K562 (cell line): ENCODE data around the gene MAB21L3. TPM values are rescaled to one million over a fixed set of nuclear protein-coding genes. Genes with fewer than 3 reads are reported as not detected.

Experiments
- CREM ChIP-seq: IDR thresholded peaks from 2 replicates; pipeline ENCODE4 v1.6.1; 2014; ENCODE audit warnings: antibody characterized with exemption, low read depth
- ETV5 ChIP-seq: sonication (generic); formaldehyde crosslinking; IDR thresholded peaks from 2 replicates; pipeline ENCODE4 v1.4.0; 2020; ENCODE audit warnings: low read depth, mild to moderate bottlenecking, missing genetic modification reagents
- HBP1 ChIP-seq: fragments of 450-650 bp; formaldehyde crosslinking; IDR thresholded peaks from 2 replicates; pipeline ENCODE4 v1.4.0; 2022; ENCODE audit warnings: missing genetic modification characterization
- HMGN3 ChIP-seq: IDR thresholded peaks from 2 replicates; pipeline ENCODE4 v1.6.1; 2011; ENCODE audit warnings: borderline replicate concordance, low read depth, mild to moderate bottlenecking, mixed read lengths, low read length; ENCODE audit not compliant: insufficient read length; ENCODE audit errors: extremely low read depth
- NFXL1 ChIP-seq: fragments of 450-650 bp; formaldehyde crosslinking; IDR thresholded peaks from 2 replicates; pipeline ENCODE4 v1.4.0; 2021; ENCODE audit warnings: mild to moderate bottlenecking
- PHF21A ChIP-seq: fragments of 450-650 bp; IDR thresholded peaks from 2 replicates; pipeline ENCODE4 v1.6.1; 2017; ENCODE audit warnings: low read depth, borderline replicate concordance
- POLR3A ChIP-seq: IDR thresholded peaks from 2 replicates; pipeline ENCODE4 v1.6.1; 2011; ENCODE audit warnings: borderline replicate concordance, mild to moderate bottlenecking, moderate library complexity; ENCODE audit not compliant: insufficient read length, insufficient read depth; ENCODE audit errors: extremely low read depth
- PPARD ChIP-seq: fragments of 250-450 bp; sonication (Bioruptor Pico); IDR thresholded peaks from 2 replicates; pipeline ENCODE4 v1.8.0; 2022; ENCODE audit warnings: inconsistent platforms, mild to moderate bottlenecking, moderate library complexity
- RBM25 ChIP-seq: fragments of 200-400 bp; formaldehyde crosslinking; IDR thresholded peaks from 2 replicates; pipeline ENCODE4 v1.6.1; 2018; ENCODE audit warnings: low read length, low read depth, moderate library complexity; ENCODE audit not compliant: severe bottlenecking
- SRSF7 ChIP-seq: fragments of 200-400 bp; formaldehyde crosslinking; optimal IDR thresholded peaks from 2 replicates; pipeline ENCODE3; 2017; ENCODE audit warnings: mild to moderate bottlenecking, low read depth, low read length
- TAF7 ChIP-seq: fragments of 450-650 bp; IDR thresholded peaks from 2 replicates; pipeline ENCODE4 v1.6.1; 2016; ENCODE audit warnings: missing genetic modification characterization, missing compliant biosample characterization
- ZBTB40 ChIP-seq, 2 experiments: fragments of 450-650 bp in 1 of 2; sonication (generic) in 1 of 2; formaldehyde crosslinking in 1 of 2; IDR thresholded peaks; 2 replicates each; pipeline versions ENCODE4 v1.7.1 to v1.9.0; 2016 to 2022; ENCODE audit warnings: inconsistent platforms in 1 of 2, mild to moderate bottlenecking in 1 of 2, missing genetic modification reagents in 1 of 2
- ZNF224 ChIP-seq: sonication (generic); formaldehyde crosslinking; IDR thresholded peaks from 2 replicates; pipeline ENCODE4 v1.8.0; 2022; ENCODE audit warnings: mild to moderate bottlenecking, missing genetic modification reagents
- polyA plus RNA-seq, 8 experiments: library from polyadenylated mRNA; depleted of rRNA in 4 of 8; stranded (reverse) in 5 of 8; unstranded in 3 of 8; fragments of >200 nt; fragmentation: Nextera tagmentation in 2 of 8; fragmentation: Illumina TruSeq in 1 of 8; extraction: Ambion mirVana in 2 of 8; extraction: Trizol in 1 of 8; gene quantifications; 2 replicates each; pipeline versions ENCODE4 v1.2.1 to v1.2.3, GENCODE V29; 2011 to 2014; ENCODE audit warnings: inconsistent platforms in 1 of 8, missing spikeins in 1 of 8
- total RNA-seq, 7 experiments: library from RNA; depleted of rRNA in 6 of 7; stranded (reverse); fragments of >200 nt in 6 of 7; fragmentation: Illumina TruSeq in 2 of 7; extraction: Trizol in 2 of 7; gene quantifications; 2 replicates each; pipeline versions ENCODE4 v1.2.1 to v1.2.3, GENCODE V29; 2011 to 2021; ENCODE audit warnings: low replicate concordance in 1 of 7
- TF ChIP-seq, protein P1 (sequence below): IDR thresholded peaks from 3 replicates; pipeline ENCODE4 v1.6.1; 2011; ENCODE audit warnings: borderline replicate concordance, mild to moderate bottlenecking; ENCODE audit not compliant: insufficient read length, insufficient read depth

The MAB21L3 gene
- total and polyA plus RNA-seq, 9 of the 15 experiments (the other 6 are each of a cell fraction or from before 2014, with no cell fraction given), result not detected

DNA sequence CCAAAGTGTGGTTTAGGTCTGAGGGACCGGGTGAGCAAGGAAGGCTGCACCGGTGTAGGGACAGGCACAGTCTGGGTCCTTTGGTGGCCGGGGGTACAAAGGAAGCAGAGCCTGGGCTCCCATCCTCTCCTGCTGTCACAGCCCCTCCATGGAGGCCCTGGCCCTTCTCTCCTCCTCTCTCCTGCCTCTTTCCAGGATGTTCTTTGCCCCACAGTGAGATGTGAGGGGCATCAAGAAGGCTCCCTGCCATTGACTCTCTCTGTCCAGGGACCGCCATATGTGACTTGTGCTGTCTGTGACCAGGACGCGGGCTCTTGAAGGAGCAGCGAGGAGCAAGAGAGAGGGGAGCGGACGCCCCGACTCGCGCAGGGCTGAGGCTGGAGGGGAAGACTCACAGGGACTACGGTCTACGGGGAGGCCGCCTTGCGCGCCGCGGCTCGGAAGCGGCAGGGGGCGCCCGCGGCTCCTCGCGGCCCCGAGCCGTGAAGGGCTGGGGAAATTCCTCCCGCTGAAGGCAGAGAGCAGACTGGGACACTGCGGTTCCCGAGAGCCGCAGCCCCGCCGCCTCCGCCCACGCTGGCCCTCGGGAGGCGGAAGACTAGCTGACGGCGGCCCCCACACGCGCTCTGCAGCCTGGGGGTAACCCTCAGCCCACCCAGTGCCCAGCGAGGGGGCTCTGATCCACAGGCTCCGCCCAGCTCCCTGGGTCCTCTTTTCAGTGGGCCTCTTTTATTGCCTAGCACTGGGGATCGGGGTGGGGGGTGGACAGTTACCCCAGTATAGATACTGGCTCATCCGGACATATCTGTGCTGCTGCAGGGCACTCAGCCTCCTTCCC lies 40.8 kb downstream of the MAB21L3 start (continued):
- no peak for TF ChIP-seq ZBTB40 (IDR thresholded peaks at IDR 0.05)
- TF ChIP-seq ZBTB40 (CRISPR knock-in tag; IDR thresholded peaks at IDR 0.05), result no peak
- TF ChIP-seq, protein P1, sequence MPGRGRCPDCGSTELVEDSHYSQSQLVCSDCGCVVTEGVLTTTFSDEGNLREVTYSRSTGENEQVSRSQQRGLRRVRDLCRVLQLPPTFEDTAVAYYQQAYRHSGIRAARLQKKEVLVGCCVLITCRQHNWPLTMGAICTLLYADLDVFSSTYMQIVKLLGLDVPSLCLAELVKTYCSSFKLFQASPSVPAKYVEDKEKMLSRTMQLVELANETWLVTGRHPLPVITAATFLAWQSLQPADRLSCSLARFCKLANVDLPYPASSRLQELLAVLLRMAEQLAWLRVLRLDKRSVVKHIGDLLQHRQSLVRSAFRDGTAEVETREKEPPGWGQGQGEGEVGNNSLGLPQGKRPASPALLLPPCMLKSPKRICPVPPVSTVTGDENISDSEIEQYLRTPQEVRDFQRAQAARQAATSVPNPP, result no peak
- TF ChIP-seq RBM25, result no peak
- TF ChIP-seq PPARD, result no peak
- TF ChIP-seq CREM, result peak; percentile 41; the same call in 1 of the 2 replicates
- TF ChIP-seq SRSF7, result no peak
- no peak for TF ChIP-seq TAF7 (tag)
- TF ChIP-seq HMGN3, result peak; percentile 68
- TF ChIP-seq HBP1 (CRISPR knock-in tag), result no peak
- peak; percentile 81; the same call in 1 of the 2 replicates for TF ChIP-seq PHF21A
- no peak for TF ChIP-seq NFXL1 (CRISPR knock-in tag)
- peak; percentile 88 for TF ChIP-seq ETV5
- TF ChIP-seq ZNF224 (CRISPR knock-in tag), result no peak
- TF ChIP-seq POLR3A, result no peak
